22Rv1 (cell line): ENCODE measurements around the gene LMCD1.

ENCODE experiments used
- CTCF ChIP-seq: fragments of 450-650 bp; IDR thresholded peaks from 2 replicates; pipeline ENCODE4 v1.5.1; 2017; ENCODE audit warnings: mild to moderate bottlenecking
- ZFX ChIP-seq: fragments of 450-650 bp; IDR thresholded peaks from 2 replicates; pipeline ENCODE4 v1.6.1; 2017; ENCODE audit warnings: antibody characterized with exemption, borderline replicate concordance

- TF ChIP-seq CTCF: no peak
- TF ChIP-seq ZFX: no peak
Observed at GRCh38 chr3:8557298-8557697, 55.7 kb downstream of the LMCD1 start.
